Pancreas (tissue), 10 donors: ENCODE results near the gene IGFL4. TPM values are rescaled to one million over a fixed set of nuclear protein-coding genes. Genes with fewer than 3 reads are reported as not detected.

Experiments used
- ATAC-seq, 4 donors: fragments of 200-7000 bp; cut with Tn5 transposase; one replicate each; pipeline versions ENCODE4 v1.8.0 to v1.9.1; 2020; ENCODE audit warnings: mild to moderate bottlenecking in 4 of 4, moderate library complexity in 4 of 4
- DNase-seq, 6 donors: peaks; one replicate each; pipeline ENCODE4 v3.0.0-alpha.2; 2020
- FAIRE-seq: peaks from 2 replicates; lab custom pipeline; 2012; peaks lifted over from hg19 to GRCh38; lab: Jason Lieb, UNC
- H3K27ac ChIP-seq, 4 donors: fragments of 200-600 bp; sonication (generic); 1 replicate in 3 of 4; 2 replicates in 1 of 4; pipeline versions ENCODE4 v1.5.0 to v1.8.0; 2020
- H3K27me3 ChIP-seq, 4 donors: fragments of 200-600 bp; one replicate each; pipeline ENCODE4 v1.8.0; 2021
- H3K36me3 ChIP-seq, 3 donors: fragments of 200-600 bp; sonication (generic) in 1 of 3; one replicate each; pipeline versions ENCODE4 v1.5.0 to v1.8.0; 2020 to 2021
- H3K4me1 ChIP-seq, 3 donors: fragments of 200-600 bp; one replicate each; pipeline ENCODE4 v1.8.0; 2021
- H3K4me3 ChIP-seq, 4 donors: fragments of 200-600 bp; sonication (generic) in 2 of 4; one replicate each; pipeline versions ENCODE4 v1.5.0 to v1.8.0; 2020 to 2021
- H3K9me3 ChIP-seq, 4 donors: fragments of 200-600 bp; one replicate each; pipeline ENCODE4 v1.8.0; 2021
- WGBS, 2 donors: extraction: QIAGEN DNeasy Blood & Tissue Kit; methylation state at CpG; one replicate each; pipeline ENCODE4 v1.1.7; 2013; 5-methylcytosine and 5-hydroxymethylcytosine counted together
- intact Hi-C, 3 donors: fragments of 100-400 bp; cut with DNase I; formaldehyde crosslinking; loops; one replicate each; pipeline versions ENCODE4 v1.11.1 to v1.14.2; 2022
- polyA plus RNA-seq, 2 donors: library from polyadenylated mRNA; stranded (reverse); fragments of 200-250 nt; gene quantifications; one replicate each; pipeline ENCODE4 v1.2.3, GENCODE V29; 2013
- total RNA-seq, 6 donors: library from RNA; stranded (reverse); fragmentation: NEBNext Ultra II Directional in 4 of 6; extraction: Animal tissue kit (Norgen Biotek cat#: 25700) in 4 of 6; gene quantifications; one replicate each; pipeline versions ENCODE4 v1.2.1 to v1.2.4, GENCODE V29; 2021 to 2023
- TF ChIP-seq, protein P1 (sequence below), 4 donors: fragments of 200-600 bp; sonication (generic) in 3 of 4; IDR thresholded peaks; one replicate each; pipeline versions ENCODE4 v1.5.0 to v1.8.0; 2021; ENCODE audit warnings: antibody characterized with exemption in 4 of 4
- donor health status: healthy with polysubstance abuse.
- donor health status: DM: no; HTN: no; CAD: no; lungs with moderate emphysema.
- donor health status: DM: no; HTN: no; CAD: no.
- donor health status: control.
- donor health status: control.
- donor health status: Bipolar disorder and iron deficiency.
- donor health status: DM: yes; HTN: yes; CAD: no.
- donor health status: DM: no; HTN: no; CAD: no.
- donor health status: DM: no; HTN: no; CAD: no.
- donor health status: DM: yes; HTN: yes; CAD: no.

Gene IGFL4
- total and polyA plus RNA-seq, 8 donors = 0.04 to 0.28 (median 0.18) TPM; not detected in 4

DNA sequence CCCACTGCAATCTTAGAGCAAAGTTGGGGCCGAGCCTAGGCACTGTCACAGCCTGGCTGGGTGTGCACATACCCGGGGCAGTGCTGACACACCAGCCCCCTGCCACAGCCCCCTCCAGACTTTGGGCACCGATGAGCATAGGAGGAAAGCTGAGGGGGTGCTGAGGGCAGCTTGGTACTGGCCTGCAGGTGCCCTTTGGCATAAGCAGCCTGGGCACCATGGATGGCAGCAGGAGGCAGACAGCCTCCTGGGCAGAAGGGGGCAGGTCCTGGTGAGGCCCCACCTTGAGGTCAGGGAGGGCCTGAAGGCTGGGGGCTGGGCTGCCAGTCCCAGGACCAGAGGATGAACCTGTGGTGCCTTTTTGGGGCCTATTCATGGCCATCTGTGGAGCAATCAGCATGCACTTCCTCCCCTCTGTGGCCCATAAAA, 8.2 kb downstream of the IGFL4 start:
- ATAC-seq (no peak), FAIRE-seq (no peak), DNase-seq (no peak)
- Histone ChIP-seq H3K4me1 (no peaks in the 10 kb centered on the region), H3K27ac (no peak overlapping the region), H3K27me3 (no peaks in the 10 kb centered on the region), H3K36me3 (no peaks in the 10 kb centered on the region), H3K4me3 (no peak overlapping the region), H3K9me3 (no peaks in the 10 kb centered on the region)
- TF ChIP-seq, protein P1, sequence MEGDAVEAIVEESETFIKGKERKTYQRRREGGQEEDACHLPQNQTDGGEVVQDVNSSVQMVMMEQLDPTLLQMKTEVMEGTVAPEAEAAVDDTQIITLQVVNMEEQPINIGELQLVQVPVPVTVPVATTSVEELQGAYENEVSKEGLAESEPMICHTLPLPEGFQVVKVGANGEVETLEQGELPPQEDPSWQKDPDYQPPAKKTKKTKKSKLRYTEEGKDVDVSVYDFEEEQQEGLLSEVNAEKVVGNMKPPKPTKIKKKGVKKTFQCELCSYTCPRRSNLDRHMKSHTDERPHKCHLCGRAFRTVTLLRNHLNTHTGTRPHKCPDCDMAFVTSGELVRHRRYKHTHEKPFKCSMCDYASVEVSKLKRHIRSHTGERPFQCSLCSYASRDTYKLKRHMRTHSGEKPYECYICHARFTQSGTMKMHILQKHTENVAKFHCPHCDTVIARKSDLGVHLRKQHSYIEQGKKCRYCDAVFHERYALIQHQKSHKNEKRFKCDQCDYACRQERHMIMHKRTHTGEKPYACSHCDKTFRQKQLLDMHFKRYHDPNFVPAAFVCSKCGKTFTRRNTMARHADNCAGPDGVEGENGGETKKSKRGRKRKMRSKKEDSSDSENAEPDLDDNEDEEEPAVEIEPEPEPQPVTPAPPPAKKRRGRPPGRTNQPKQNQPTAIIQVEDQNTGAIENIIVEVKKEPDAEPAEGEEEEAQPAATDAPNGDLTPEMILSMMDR (IDR thresholded peaks at IDR 0.05) = no peak
- intact Hi-C loops = no loop called here
- 54 to 88% methylated on average over 3 of the region's 3 CpGs for WGBS, 2 donors

DNA sequence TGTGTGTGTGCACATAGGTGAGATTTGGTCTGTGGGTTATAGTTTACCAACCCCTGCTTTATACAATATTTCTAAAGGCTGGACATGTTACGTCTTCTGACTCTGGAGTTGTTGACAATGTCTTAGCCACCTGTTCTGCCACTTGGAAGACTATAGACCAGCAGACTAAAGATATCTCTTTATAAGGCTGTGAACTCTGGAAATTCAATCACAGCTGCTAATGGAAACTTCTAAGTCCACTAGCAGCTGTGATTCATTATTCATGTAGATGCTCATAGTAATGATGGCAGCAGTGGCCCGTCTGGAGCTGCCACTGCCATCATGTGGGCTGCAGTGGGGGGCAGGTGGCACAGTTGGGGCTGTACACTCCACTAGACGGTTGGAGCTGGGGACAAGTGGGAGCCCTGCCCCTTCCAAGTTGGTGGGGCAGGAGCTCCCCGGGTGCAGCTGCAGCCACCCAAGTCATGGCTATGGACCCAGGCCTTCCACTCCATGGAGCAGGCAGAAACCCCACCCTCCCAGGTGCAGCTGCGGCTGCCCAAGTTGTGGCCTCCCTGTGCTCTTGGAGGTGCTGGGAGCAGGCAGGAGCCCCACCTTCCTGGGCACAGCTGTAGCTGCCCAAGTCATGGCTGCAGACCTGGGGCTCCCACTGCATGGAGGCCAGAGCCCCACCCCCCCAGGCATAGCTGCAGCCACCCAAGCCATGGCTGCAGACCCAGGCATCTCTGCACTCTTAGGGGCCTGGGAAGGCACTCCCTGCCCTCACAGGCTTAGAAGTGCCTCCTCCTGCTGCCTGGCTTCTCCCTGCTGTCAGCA, 8.8 kb downstream of the IGFL4 start:
- no peak overlapping the region for H3K27ac ChIP-seq

DNA sequence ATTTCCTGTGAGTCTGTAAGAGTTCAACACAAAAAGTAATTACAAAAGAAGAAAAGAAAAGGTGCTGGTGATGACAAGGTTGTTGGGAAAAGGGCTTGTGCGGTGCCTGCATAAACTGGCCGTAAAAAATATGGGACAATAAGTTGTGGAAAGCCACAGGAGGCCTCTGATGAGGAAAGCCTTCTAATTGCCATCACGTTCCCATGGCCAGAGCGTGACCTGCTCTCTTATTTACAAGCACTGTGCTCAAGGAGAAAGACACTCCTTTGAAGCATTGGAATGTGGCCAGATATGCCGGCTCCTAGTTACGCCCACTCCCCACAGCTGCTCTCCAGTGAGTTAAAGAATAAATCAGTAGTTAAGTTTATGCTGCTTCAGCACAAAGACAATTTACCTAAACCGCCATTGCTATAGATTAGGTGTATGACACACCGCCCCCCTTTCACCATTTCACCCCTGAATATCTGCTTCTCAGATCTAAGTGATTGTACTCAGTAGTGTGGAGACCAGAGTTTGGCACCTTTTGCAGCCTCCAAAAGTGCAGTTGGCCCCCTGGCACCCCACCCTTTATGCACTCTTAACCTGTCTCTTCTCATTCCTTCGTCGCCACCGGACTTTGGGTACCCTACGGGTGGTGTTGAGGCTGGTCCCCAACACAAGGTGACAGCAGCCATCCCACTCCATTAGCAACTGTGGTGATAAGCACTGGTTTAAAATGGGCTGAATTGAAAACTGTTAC, 9.8 kb downstream of the IGFL4 start:
- Histone ChIP-seq H3K27me3 (peaks cover 0 to under 1% (median 0%) of the 10 kb centered on the region in 4 donors), H3K36me3 (no peaks in the 10 kb centered on the region), H3K4me3 (no peak overlapping the region), H3K27ac (no peak overlapping the region), H3K4me1 (no peaks in the 10 kb centered on the region), H3K9me3 (no peaks in the 10 kb centered on the region)
- DNase-seq (no peak), FAIRE-seq (no peak), ATAC-seq (no peak)
- TF ChIP-seq, protein P1 (IDR thresholded peaks at IDR 0.05) = no peak
- intact Hi-C loops = no loop called here
- 55% methylated on average over 12 of the region's 12 CpGs for WGBS, 2 donors

More for the DNA sequence above, 8.8 kb downstream of the IGFL4 start:
- Histone ChIP-seq H3K27me3 (no peaks in the 10 kb centered on the region), H3K36me3 (no peaks in the 10 kb centered on the region), H3K4me1 (no peaks in the 10 kb centered on the region), H3K9me3 (no peaks in the 10 kb centered on the region), H3K4me3 (no peak overlapping the region)
- ATAC-seq = no peak
- DNase-seq = no peak
- FAIRE-seq = no peak
- TF ChIP-seq, protein P1 (IDR thresholded peaks at IDR 0.05) = no peak
- 62 to 77% methylated on average over 5 of the region's 5 CpGs for WGBS, 2 donors
- intact Hi-C loops = no loop called here

DNA sequence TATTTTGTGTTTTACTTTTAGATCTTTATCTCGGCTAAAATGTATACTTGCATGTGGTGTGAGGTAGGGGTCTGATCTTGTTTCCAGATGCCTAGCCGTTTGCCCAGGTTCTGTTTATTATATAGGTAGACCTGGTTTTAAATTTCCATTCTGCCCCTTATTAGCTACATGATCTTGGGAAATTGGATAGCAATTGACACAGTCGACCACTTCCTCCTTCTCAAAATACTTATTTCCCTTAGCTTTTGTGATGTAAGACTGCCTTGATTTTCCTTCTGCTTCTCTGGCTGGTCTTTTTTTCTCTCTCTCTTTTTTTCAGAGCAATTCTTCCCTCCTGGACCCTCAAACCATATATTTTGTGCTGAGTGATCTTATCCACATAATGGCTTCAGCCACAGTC, 15.0 kb downstream of the IGFL4 start:
- WGBS, 2 donors = 50 to 73% methylated on average over 3 of the region's 3 CpGs
- ATAC-seq = no peak
- Histone ChIP-seq H3K4me1 (no peaks in the 10 kb centered on the region), H3K27me3 (peaks cover 0 to 14% (median 2%) of the 10 kb centered on the region in 4 donors), H3K27ac (no peak overlapping the region), H3K9me3 (no peaks in the 10 kb centered on the region), H3K36me3 (no peaks in the 10 kb centered on the region), H3K4me3 (no peak overlapping the region)
- TF ChIP-seq, protein P1 (IDR thresholded peaks at IDR 0.05) = no peak
- intact Hi-C loops = loop anchor here in 1 of 3 donors (10.0 kb wide), 1 partner anchor 239 kb away; no protein-coding TSS in a partner anchor
- no peak for DNase-seq
- no peak for FAIRE-seq
